Stimulated activated CD8-positive, alpha-beta memory T cell treated with anti-CD3 and anti-CD28 coated beads, Interleukin-4, amount 100 ng/mL, for 48 hours (primary cell): ENCODE results near the gene SEPTIN3.

Source experiments
- DNase-seq: peaks from one replicate; pipeline ENCODE4 v3.0.0-alpha.2; 2020

SEPTIN3 gene

DNA sequence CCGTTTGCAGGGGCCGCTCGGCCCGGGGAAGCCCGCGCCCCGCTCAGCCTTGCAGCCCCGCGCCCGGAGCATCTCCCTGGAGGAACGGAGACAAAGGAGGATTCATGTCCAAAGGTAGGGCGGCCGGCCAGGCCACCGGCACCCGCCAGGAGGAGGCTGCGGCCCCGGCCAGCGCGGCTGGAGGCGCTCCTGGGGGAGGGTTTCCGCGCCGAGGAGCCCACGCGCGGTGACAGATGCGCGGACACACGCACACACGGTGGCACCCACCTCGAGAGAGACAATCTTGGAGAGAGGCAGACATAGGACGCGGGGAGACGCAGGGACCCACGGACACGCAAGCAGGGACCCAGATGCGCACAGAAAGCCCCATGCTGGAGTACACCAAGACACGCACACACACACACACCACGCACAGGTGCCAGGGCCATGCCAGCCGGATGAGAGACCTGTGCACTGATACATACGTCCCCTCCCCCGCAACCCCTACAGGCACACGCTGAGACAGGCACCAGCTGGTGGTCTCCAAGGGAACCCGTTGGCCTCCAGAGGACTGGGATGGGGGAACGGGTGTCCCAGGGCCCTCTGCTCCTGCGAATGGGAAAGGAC, 7.8 kb downstream of the SEPTIN3 start:
- no peak for DNase-seq

DNA sequence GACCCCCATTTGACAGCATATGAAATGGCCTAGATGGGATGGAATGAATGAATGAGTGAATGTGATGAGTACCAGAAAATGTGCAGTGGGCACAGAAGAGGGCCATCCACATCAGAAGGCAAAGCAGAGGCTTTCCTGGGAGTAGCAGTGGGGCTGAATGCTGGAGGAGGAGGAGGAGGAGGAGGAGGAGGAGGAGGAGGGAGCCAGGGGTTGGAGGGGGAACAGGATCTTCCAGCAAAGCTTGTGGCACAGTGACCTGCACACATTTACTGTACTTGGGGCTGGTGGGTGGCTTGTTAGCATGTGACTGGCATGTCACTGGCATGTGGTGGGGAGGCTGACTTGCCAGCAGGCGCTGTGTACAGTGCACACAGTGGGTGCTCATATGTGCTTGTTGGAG, 9.5 kb downstream of the SEPTIN3 start:
- DNase-seq, result no peak

DNA sequence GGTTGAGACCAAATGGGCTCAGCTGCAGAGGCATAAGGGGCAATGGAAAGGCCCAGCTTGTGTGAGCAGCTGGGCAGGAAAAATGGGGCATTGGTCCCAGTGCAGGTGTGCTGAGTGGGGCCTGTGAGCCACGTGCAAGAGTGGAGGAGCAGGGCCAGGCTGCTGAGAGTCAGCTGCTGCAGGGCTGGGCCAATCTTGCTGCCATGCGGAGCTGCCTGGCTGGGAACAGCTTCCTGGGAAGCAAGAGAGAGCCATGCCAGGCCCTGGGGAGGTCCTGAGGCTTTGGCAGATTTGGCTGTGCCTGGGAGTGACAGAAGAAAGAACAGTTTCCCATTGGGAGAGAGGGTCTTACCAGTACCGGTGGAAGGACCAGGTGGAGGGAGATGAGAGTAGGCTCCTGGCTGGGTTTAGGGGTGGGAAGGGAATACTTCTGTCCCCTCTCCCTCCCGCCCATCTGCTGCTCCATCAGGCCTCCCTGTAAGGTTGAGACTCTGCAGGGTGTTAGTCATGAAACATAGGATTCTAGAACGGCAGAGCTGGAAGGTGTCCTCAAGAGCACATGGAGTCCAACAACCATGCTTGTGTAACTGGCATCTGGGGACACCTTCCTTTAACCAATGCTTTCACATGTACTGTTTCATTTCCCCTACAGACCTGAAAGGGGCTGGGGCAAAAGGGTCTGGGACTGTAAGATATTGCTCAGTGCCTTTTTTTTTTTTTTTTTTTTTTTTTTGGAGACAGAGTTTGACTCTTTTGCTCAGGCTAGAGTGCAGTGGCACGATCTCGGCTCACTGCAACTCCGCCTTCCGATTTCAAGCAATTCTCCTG, 10.4 kb downstream of the SEPTIN3 start:
- DNase-seq, result no peak

DNA sequence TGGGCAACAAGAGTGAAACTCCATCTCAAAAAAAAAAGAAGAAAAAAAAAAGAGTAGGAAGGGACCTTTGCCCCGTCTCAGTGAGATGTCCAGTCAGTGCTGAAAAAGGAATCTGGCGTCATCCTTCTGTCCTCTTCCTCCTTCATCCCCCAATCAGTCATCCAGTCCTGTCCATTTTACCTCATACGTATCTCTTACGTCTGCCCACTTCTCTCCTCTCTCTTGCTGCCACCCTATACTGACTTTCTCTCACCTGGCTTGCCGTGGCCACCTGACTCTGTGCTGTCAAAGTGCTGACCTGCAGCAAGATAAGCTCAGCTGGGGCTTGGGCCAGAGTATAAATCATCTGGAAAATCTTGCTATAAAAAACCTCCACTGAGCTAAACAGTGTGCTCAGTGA, 13.6 kb downstream of the SEPTIN3 start:
- DNase-seq, result no peak

DNA sequence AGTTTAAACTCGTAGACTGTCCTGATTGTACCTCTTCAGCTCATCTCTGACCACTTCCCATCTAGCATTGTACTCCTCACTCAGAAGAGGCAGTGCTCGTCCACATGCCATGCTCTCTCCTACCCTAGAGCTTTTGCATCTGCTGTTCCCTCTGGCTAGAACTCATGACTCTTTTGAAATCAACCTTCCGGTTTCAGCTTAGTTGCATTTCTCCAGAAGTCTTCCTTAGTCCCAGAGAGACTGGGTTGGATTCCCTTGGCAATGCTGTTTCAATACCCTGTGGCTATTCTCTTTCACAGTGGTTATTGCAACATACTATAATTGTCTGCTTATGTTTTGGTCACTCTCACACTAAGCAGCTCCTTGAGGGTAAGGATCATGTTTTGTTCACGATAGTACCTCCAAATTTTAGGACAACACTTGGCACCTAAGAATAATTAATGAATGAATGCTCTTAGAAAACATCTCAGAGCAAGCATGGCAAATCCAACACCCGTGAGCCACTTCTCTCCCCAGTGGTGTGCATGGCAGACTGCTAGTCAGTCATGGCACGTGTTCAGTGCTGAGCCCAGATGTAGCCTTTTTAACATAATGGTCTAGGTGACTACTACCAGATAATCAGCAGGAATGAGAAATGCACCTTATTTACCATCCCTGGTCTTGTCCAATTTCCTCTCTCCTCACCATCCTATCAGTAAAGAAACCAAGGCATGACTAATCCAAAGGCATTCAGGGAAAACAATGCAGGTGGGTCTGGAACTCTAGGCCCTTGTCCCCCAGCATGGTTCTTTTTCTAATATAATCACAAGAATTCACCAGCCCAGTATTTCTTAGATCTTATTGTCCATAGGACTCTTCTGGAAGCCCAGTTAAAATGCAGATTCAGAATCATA, 14.5 kb downstream of the SEPTIN3 start:
- no peak for DNase-seq

DNA sequence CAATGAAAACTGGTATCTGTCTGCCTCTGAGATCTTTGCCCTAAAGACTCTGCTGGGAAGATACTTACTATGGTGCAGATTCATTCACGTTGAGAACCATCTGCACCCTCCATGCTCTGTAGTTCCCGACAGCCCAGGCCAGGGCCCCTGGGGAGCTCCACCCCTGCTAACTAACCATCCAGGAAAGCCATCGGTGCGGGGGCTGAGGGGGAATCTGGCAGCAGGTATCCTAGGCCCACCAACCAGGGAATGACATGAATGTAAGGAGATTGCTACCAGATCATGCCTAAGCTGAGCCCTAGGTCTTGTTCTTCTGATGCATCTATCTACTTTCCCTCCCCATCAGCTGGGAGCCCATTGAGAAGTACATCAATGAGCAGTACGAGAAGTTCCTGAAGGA, 18.0 kb downstream of the SEPTIN3 start:
- no peak for DNase-seq

DNA sequence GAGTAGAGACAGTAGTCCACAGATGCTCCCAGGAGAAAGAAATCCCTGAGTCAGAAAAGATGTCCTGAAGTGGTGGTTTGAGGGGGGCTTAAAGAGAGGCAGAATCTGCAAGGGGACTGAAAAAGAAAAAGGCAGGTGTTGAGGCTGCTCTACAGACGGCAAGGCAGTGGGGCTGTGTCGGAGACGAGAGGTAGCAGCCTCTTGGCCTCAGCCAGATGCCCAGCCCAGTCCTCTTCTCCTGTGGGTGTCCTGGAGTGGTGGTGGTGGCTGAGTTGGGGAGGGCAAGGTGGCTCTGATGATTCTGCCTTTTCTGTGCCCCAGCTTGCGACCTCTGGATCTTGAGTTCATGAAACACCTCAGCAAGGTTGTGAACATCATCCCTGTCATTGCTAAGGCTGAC, 20.0 kb downstream of the SEPTIN3 start:
- no peak for DNase-seq

DNA sequence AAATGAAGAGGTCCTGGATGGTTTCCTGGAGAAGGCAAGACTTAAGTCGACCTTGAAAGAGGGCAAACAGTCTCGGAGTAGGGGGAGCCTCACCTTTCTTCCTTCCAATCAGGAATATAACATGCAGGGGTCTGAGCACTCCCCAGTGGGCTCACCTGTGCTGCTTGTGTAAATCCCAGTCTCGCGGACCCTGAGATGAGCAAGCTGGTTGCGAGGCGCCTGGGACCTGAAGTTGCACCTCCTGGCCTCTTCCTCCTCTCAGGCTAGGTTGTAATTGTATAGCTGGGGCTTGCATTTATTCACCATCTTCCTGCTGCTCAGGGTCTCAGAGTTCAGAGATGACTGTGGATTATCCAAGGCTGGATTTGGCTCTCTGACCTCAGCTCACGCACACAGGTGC, 21.9 kb downstream of the SEPTIN3 start:
- no peak for DNase-seq

DNA sequence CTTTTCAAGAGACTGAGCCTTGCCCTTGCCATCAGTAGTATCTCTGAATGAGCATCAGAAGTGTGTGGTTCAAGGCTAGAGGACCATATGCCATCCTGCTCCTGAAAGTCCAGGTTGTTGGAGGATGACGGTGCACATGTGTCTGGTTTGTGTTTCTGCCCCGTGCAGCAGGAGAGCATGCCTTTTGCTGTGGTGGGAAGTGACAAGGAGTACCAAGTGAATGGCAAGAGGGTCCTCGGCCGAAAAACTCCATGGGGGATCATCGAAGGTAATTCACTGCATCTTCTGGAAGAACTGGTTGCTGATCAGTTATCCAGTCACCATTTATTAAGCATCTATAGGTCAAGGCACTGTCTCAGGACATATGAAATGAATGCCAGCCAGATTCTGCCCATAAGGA, 23.3 kb downstream of the SEPTIN3 start:
- no peak for DNase-seq

DNA sequence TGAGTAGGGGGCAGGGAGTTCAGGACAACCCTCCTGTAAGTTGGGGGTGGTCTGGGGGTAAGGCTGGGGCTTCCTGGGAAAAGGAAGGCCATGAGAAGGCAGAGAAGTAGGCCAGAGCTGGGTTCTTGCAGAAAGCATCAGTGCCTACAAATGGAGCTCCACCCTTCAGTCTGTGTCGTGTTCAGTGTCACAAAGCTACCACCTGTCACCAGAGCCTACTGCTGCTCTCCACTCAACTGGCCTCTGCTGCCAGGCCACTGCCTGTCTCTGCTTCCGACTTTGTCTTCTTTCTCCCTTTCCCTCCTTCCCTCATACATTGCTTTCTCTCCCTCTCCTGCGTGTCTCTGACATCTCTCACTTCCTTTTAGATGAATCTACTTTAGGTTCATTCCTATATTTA, 26.0 kb downstream of the SEPTIN3 start:
- no peak for DNase-seq

DNA sequence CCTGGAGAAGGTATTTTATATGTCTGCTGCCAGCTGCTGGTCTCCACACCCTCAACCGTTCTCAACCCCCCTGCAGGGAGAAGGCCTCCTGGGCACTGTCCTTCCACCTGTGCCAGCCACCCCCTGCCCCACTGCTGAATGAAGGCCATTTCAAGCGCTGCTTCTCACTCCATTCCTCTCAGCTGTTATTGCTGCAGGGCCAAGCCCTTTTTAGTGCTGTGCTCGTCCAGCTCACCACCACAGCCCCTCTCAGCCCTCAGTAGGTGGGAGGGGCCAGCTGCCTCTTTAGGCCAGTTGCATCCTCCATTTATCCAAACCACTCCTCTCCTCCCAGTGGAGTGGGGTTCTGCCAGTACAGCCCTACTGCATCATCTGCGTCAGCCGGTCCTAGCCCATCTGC, 27.6 kb downstream of the SEPTIN3 start:
- no peak for DNase-seq

DNA sequence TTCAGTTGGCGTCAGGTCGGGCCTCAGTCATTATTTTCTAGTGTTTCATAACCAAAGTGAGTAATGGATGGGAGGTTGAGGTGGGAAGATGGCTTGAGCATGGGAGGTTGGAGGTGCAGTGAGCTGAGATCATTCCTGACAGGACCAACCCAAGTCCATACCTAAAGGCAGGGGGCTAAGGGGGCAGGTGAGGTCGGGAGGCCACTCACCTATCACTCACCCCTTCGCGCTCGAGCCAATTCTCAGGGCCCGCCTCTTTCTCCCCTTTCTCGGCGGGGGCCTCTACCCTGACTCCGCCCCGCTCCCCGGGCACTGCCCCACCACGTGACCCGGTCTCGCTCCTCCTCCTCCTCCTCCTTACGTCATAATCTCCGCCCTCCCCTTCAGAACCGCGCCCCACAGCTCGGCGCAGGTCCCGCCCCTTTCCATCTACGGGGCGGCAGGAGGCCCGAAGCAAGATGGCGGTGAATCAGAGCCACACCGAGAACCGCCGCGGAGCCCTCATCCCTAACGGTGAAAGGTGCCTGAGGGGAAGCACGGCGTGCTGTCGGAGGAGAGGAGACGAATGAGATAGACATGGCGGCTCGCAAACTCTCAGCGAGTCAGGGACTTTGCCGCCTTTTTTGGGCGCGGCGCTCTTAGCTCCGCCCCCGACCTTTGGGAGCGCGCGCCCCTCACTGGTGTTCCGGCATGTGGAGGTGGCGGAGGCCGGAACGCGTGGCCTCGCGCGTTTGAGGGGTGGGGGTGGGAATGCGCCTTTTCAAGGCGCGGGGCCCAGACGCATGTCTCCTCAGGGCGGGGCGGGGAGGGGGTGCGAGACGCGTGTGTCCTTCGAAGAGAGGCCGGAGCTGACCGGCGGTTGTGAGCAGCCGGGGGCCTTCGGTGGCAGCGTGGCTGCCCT, 29.4 kb downstream of the SEPTIN3 start, which contains the start of gene WBP2NL:
Gene WBP2NL, plus strand, starts transcription at position 428 of the 901 bp plus-strand sequence. Its CDS starts 31 bp downstream, at position 459.
- peak; percentile 92 for DNase-seq

DNA sequence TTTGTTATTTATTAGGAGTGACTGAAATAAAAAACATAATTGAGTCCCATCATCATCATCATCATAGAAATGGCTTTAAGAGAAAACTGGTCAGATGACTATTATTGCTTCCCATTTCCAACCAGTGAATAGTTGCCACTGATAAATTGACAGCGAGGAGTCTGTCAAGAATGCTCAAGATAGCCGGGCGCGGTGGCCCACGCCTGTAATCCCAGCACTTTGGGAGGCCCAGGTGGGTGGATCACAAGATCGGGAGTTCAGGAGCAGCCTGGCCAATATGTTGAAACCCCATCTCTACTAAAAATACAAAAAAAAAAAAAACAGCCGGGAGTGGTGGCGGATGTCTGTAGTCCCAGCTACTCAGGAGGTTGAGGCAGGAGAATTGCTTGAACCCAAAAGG, 31.2 kb downstream of the SEPTIN3 start:
- no peak for DNase-seq

DNA sequence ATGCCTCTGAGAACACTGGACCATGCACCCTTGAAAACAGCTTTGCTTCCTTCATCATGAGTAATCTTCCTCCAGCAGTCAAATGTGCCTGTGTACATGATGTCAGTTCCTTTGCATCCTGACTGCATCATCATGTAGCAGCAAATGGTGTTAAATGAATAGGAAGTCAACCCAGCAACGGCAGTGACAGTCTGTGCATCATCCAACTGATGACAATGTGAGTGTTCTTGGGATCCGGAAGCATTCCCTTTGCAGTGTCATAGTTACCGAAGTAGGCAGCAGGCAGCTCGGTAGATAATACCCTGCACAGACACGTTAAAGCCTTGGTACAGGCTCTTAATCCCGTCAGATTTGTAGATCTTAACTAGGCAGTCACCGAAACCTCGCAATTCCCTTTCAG, 31.9 kb downstream of the SEPTIN3 start:
- no peak for DNase-seq

DNA sequence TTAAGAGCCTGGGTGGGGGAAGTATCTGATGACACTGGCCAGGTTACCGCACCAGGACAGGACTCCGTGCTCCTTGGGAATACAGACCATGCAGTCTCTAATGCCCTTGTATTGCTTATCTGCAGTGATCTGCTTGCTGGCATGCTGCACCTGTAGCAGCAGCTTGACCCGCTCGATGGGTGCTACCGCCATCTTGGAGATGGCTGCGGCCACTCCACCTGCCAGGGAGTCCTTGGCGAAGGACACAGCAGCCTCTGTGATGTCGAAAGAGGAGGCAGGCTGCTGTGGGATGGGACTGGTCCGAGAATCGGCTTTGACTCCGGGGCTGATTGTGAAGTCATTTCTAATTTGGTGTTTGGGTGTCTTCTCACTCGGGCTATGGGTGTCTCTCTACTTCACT, 32.5 kb downstream of the SEPTIN3 start:
- DNase-seq, result no peak

DNA sequence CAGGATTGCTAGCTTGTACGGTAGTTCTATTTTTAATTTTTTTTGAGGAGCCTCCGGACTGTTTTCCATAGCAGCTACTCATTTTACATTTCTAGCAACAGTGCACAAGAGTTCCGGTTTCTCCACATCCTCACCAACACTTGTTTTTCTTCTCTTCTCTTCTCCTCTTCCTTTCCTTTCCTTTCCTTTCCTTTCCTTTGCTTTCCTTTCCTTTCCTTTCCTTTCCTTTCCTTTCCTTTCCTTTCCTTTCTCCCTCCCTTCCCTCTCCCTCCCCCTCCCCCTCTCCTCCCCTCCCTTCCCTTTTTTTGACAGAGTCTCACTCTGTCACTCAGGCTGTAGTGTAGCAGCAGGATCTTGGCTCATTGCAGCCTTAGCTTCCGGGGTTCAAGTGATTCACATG, 38.7 kb downstream of the SEPTIN3 start:
- DNase-seq, result no peak

DNA sequence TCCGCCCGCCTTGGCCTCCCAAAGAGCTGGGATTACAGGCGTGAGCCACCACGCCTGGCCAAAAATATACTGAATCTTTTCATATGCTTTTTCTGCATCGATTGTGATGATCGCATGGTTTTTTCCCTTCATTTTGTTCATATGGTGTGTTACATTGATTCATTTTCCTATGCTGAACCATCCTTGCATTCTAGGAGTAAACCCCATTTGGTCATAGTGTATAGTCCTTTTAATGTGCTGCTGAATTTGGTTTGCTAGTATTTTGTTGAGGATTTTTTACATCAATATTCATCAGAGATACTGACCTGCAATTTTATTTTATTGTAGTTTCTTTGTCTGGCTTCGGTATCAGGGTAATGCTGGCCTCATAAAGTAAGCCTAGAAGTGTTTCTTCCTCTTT, 41.5 kb downstream of the SEPTIN3 start:
- no peak for DNase-seq

DNA sequence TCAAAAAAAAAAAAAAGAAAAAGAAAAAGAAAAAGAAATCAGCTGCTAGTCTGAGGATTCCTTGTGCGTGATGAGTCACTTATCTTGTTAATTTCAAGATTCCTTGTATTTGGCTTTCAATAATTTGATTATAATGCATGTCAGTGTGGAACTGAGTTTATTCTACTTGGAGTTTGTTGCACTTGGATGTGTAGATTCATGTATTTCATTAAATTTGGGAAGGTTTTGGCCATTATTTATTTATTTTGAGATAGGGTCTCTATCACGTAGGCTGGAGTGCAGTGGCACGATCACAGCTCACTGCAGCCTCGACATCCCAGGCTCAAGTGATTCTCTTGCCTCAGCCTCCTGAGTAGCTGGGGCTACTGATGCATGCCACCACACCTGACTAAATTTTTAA, 44.1 kb downstream of the SEPTIN3 start:
- no peak for DNase-seq

DNA sequence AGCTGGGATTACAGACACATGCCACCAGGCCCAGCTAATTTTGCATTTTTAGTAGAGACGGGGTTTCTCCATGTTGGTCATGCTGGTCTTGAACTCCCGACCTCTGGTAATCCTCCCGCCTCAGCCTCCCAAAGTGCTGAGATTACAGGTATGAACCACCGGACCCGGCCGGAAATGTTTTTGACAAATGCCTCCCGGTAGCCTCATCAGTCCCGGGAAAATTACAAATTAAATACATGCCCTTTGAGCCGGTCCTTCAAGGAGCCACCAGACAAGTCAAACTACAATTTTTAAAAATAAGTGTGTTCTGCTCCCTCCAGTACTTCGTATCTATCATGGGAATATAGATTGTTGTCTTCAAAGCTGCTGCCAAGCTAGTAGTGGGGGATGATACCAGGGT, 46.9 kb downstream of the SEPTIN3 start:
- DNase-seq, result no peak

DNA sequence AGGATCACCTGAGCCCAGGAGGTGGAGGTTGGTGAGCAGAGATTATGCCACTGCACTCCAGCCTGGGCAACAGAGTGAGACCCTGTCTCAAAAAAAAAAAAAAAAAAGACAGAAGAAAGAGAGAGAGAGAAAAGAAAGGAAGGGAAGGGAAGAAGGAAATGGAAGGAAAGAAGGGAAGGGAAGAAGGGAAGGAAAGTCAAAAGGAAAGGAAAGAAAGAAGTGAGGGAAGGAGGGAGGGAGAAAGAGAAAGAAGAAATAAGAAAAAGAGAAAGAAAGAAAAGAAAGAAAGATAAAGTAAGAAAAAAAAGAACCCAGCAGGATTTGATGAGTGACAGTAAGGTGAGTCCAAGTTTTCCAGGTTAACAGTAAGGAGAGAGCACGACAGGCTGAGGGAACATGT, 49.0 kb downstream of the SEPTIN3 start:
- DNase-seq, result no peak
